Measurements from ENCODE around the gene CYP1A1. TPM values are rescaled to one million over a fixed set of nuclear protein-coding genes. Genes with fewer than 3 reads are reported as not detected.

Gene CYP1A1
- total and polyA plus RNA-seq, 2 experiments from 2014 or later: 0.45 to 0.56 TPM

GRCh38 chr15:74683758-74684157 is 41.6 kb downstream of the CYP1A1 start:
- DNase-seq (ENCODE audit: low read depth in 1 of 2, low spot score in 1 of 2): no peak
- Histone ChIP-seq H3K4me1 (ENCODE audit: low read depth) (no peaks in the 10 kb centered on the region), H3K27me3 (no peaks in the 10 kb centered on the region), H3K9me3 (ENCODE audit: low read depth) (no peaks in the 10 kb centered on the region), H3K4me3 (no peak overlapping the region), H3K27ac (no peak overlapping the region), H3K36me3 (peaks cover 2% of the 10 kb centered on the region)
- TF ChIP-seq CTCF (IDR thresholded peaks at IDR 0.05; ENCODE audit: low read depth, low read length): no peak

GRCh38 chr15:74682954-74683353 is 42.4 kb downstream of the CYP1A1 start:
- no peak for DNase-seq (ENCODE audit: low read depth in 1 of 2, low spot score in 1 of 2)
- Histone ChIP-seq H3K27me3 (no peaks in the 10 kb centered on the region), H3K36me3 (peaks cover 2% of the 10 kb centered on the region), H3K4me3 (no peak overlapping the region), H3K9me3 (ENCODE audit: low read depth) (no peaks in the 10 kb centered on the region), H3K27ac (no peak overlapping the region), H3K4me1 (ENCODE audit: low read depth) (no peaks in the 10 kb centered on the region)
- no peak for TF ChIP-seq CTCF (IDR thresholded peaks at IDR 0.05; ENCODE audit: low read depth, low read length)

- Histone ChIP-seq H3K4me3 (no peak overlapping the region), H3K4me1 (ENCODE audit: low read depth) (no peaks in the 10 kb centered on the region), H3K36me3 (peaks cover 2% of the 10 kb centered on the region), H3K9me3 (ENCODE audit: low read depth) (no peaks in the 10 kb centered on the region), H3K27ac (no peak overlapping the region), H3K27me3 (no peaks in the 10 kb centered on the region)
- peak in 1 of 2 donors; percentile 46 for DNase-seq (ENCODE audit: low read depth in 1 of 2, low spot score in 1 of 2)
- no peak for TF ChIP-seq CTCF (IDR thresholded peaks at IDR 0.05; ENCODE audit: low read depth, low read length)
These were observed 44.9 kb downstream of the CYP1A1 start for GRCh38 chr15:74680456-74680855.

GRCh38 chr15:74676801-74677200 is 48.5 kb downstream of the CYP1A1 start:
- no peaks in the 10 kb centered on the region for H3K27me3 ChIP-seq
- no peak for TF ChIP-seq CTCF (IDR thresholded peaks at IDR 0.05; ENCODE audit: low read depth, low read length)
- H3K4me3 ChIP-seq: no peak overlapping the region
- H3K36me3 ChIP-seq: peaks cover 7% of the 10 kb centered on the region
- H3K27ac ChIP-seq: no peak overlapping the region
- DNase-seq (ENCODE audit: low read depth in 1 of 2, low spot score in 1 of 2): no peak
- H3K4me1 ChIP-seq (ENCODE audit: low read depth): no peaks in the 10 kb centered on the region
- no peaks in the 10 kb centered on the region for H3K9me3 ChIP-seq (ENCODE audit: low read depth)

GRCh38 chr15:74674161-74674560 is 51.2 kb downstream of the CYP1A1 start:
- no peaks in the 10 kb centered on the region for H3K9me3 ChIP-seq (ENCODE audit: low read depth)
- H3K4me3 ChIP-seq: no peak overlapping the region
- no peak for DNase-seq (ENCODE audit: low read depth in 1 of 2, low spot score in 1 of 2)
- no peak for TF ChIP-seq CTCF (IDR thresholded peaks at IDR 0.05; ENCODE audit: low read depth, low read length)
- H3K27ac ChIP-seq: no peak overlapping the region
- no peaks in the 10 kb centered on the region for H3K4me1 ChIP-seq (ENCODE audit: low read depth)
- peaks cover 21% of the 10 kb centered on the region for H3K36me3 ChIP-seq
- H3K27me3 ChIP-seq: no peaks in the 10 kb centered on the region

- TF ChIP-seq CTCF (IDR thresholded peaks at IDR 0.05; ENCODE audit: low read depth, low read length): no peak
- no peak overlapping the region for H3K4me3 ChIP-seq
- no peaks in the 10 kb centered on the region for H3K4me1 ChIP-seq (ENCODE audit: low read depth)
- no peaks in the 10 kb centered on the region for H3K9me3 ChIP-seq (ENCODE audit: low read depth)
- H3K27ac ChIP-seq: no peak overlapping the region
- H3K27me3 ChIP-seq: no peaks in the 10 kb centered on the region
- no peak for DNase-seq (ENCODE audit: low read depth in 1 of 2, low spot score in 1 of 2)
- H3K36me3 ChIP-seq: peaks cover 31% of the 10 kb centered on the region
These were observed 55.7 kb downstream of the CYP1A1 start for GRCh38 chr15:74669627-74670026.
